Measurements from ENCODE around the gene SLC12A4.
"Not testable (repeated sequence)": the region's sequence is repeated elsewhere in the genome, so short reads cannot be mapped to it uniquely, and the experiment has no call there.

DNA sequence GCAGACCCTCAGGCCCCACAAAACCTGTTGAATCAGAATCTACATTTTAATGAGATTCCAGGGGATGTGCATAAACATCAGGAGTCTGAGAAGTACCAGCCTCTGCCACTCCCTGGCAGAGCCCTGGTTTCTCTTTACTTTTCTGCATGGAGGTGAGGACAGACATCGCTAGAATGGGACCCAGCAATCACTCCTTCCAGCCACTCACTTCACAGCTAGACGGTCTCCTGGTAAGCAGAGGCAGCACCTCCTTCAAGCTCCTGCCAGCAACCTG lies 53.0 kb downstream of the SLC12A4 start:
- TF ChIP-seq, protein P1, sequence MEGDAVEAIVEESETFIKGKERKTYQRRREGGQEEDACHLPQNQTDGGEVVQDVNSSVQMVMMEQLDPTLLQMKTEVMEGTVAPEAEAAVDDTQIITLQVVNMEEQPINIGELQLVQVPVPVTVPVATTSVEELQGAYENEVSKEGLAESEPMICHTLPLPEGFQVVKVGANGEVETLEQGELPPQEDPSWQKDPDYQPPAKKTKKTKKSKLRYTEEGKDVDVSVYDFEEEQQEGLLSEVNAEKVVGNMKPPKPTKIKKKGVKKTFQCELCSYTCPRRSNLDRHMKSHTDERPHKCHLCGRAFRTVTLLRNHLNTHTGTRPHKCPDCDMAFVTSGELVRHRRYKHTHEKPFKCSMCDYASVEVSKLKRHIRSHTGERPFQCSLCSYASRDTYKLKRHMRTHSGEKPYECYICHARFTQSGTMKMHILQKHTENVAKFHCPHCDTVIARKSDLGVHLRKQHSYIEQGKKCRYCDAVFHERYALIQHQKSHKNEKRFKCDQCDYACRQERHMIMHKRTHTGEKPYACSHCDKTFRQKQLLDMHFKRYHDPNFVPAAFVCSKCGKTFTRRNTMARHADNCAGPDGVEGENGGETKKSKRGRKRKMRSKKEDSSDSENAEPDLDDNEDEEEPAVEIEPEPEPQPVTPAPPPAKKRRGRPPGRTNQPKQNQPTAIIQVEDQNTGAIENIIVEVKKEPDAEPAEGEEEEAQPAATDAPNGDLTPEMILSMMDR (IDR thresholded peaks at IDR 0.05 in 8 of 11, conservative IDR thresholded peaks at IDR 0.05 in 3 of 11) = not testable (repeated sequence)
- not testable (repeated sequence) for TF ChIP-seq POLR2AphosphoS5, POLR2A (IDR thresholded peaks at IDR 0.05)

Measured in spleen (tissue), 7 donors.